Measurements from ENCODE around the gene LRRC4B. TPM values are rescaled to one million over a fixed set of nuclear protein-coding genes. Genes with fewer than 3 reads are reported as not detected.

Gene LRRC4B
- total RNA-seq, 1 donor from 2014 or later = 21.7 TPM

DNA sequence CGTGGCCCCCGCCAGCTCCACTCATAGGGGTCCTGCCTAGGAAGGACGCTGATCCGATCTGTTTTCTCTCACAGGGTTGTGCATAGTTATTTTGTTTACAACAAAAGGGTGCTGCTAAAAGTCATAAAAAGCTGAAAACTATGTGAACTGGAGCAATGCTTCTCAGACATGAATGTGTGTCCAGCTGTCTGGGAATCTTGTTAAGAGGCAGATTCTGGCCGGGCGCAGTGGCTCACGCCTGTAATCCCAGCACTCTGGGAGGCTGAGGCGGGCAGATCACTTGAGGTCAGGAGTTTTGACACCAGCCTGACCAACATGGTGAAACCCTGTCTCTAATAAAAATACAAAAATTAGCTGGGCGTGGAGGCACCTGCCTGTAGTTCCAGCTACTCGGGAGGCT is 8.6 kb downstream of the LRRC4B start:
- H3K27ac Mint-ChIP-seq = no peak overlapping the region
- peaks cover 14% of the 10 kb centered on the region for H3K4me1 Mint-ChIP-seq (ENCODE audit: unreplicated experiment)
- peaks cover 42% of the 10 kb centered on the region for H3K27me3 Mint-ChIP-seq
- TF ChIP-seq, protein P1, sequence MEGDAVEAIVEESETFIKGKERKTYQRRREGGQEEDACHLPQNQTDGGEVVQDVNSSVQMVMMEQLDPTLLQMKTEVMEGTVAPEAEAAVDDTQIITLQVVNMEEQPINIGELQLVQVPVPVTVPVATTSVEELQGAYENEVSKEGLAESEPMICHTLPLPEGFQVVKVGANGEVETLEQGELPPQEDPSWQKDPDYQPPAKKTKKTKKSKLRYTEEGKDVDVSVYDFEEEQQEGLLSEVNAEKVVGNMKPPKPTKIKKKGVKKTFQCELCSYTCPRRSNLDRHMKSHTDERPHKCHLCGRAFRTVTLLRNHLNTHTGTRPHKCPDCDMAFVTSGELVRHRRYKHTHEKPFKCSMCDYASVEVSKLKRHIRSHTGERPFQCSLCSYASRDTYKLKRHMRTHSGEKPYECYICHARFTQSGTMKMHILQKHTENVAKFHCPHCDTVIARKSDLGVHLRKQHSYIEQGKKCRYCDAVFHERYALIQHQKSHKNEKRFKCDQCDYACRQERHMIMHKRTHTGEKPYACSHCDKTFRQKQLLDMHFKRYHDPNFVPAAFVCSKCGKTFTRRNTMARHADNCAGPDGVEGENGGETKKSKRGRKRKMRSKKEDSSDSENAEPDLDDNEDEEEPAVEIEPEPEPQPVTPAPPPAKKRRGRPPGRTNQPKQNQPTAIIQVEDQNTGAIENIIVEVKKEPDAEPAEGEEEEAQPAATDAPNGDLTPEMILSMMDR (conservative IDR thresholded peaks at IDR 0.05) = no peak
- H3K9me3 Mint-ChIP-seq = no peaks in the 10 kb centered on the region
- peaks cover 4% of the 10 kb centered on the region for H3K36me3 Mint-ChIP-seq
- no peak overlapping the region for H3K4me3 Mint-ChIP-seq
- no peak for DNase-seq (ENCODE audit: extremely low spot score, unreplicated experiment)

DNA sequence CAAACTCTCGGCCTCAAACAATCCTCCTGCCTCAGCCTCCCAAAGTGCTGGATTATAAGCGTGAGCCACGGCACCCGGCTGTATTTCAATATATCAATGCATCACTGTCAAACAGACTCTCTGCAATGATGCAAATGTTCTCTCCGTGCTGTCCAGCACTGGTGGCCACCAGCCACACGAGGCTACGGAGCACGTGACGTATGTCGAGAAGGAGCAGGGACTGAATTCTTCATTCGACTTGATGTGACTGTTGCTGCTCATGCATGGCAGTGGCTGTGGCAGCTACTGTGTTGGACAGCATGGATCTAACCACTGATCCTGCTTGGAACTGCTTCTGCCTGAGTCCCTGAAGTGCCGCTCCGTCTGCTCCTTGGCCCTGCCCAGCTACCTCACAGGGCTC is 9.8 kb downstream of the LRRC4B start:
- TF ChIP-seq, protein P1 (conservative IDR thresholded peaks at IDR 0.05) = no peak
- H3K9me3 Mint-ChIP-seq = no peaks in the 10 kb centered on the region
- peaks cover 40% of the 10 kb centered on the region for H3K27me3 Mint-ChIP-seq
- no peak for DNase-seq (ENCODE audit: extremely low spot score, unreplicated experiment)
- H3K4me3 Mint-ChIP-seq = no peak overlapping the region
- peaks cover 8% of the 10 kb centered on the region for H3K4me1 Mint-ChIP-seq (ENCODE audit: unreplicated experiment)
- no peak overlapping the region for H3K27ac Mint-ChIP-seq
- no peaks in the 10 kb centered on the region for H3K36me3 Mint-ChIP-seq

DNA sequence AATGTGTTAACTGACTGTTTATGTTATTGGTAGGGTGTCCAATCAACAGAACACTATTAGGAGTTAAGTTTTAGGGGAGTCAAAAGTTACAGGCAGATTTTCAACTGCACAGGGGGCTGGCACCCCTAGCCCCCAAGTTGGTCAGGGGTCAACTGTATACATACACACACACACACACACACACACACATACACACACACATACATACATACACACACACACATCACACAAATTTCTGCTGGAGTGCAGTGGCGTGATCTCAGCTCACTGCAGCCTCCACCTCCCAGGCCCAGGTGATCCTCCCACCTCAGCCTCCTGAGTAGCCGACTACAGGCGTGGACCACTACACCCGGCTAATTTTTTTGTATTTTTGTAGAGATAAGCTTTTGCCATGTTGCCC is 10.2 kb downstream of the LRRC4B start:
- H3K4me3 Mint-ChIP-seq = no peak overlapping the region
- TF ChIP-seq, protein P1 (conservative IDR thresholded peaks at IDR 0.05) = no peak
- H3K27me3 Mint-ChIP-seq = peaks cover 41% of the 10 kb centered on the region

DNA sequence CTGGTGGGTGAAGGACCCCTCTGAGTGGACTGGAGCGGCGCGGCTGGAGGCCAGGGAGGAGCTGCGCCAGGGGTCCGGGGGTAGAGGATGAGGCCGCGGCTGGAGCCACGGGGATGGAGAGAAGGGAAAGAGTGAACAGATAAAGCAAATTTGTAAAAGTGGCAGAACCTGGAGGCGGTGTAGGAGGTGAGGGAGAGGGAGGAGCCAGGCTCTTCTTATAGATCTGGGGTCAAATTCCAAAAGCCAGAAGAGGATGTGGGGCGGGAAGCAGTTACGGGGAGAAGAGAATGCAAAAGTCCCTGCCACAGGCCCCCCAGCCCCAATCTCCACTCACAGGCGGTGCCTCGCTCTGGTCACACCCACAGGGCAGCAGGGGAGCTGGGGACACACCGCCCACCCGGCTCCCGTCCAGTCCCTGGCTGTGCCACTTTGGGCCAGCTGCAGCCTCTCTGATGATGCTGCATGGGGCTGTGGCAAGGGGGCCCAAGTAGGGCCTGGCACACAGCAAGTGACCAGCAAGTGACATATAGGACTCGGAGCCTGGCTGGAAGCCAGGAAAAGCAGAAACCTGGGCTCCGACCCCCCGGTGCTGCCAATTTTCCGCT is 11.1 kb downstream of the LRRC4B start:
- Mint-ChIP-seq H3K9me3 (no peaks in the 10 kb centered on the region), H3K36me3 (no peaks in the 10 kb centered on the region), H3K27ac (no peak overlapping the region), H3K4me1 (ENCODE audit: unreplicated experiment) (peaks cover 11% of the 10 kb centered on the region), H3K27me3 (peaks cover 50% of the 10 kb centered on the region), H3K4me3 (peak overlapping the region; percentile 94)
- no peak for DNase-seq (ENCODE audit: extremely low spot score, unreplicated experiment)
- TF ChIP-seq, protein P1 (conservative IDR thresholded peaks at IDR 0.05) = no peak

More for the DNA sequence above, 10.2 kb downstream of the LRRC4B start:
- H3K36me3 Mint-ChIP-seq = no peaks in the 10 kb centered on the region
- peaks cover 8% of the 10 kb centered on the region for H3K4me1 Mint-ChIP-seq (ENCODE audit: unreplicated experiment)
- DNase-seq (ENCODE audit: extremely low spot score, unreplicated experiment) = no peak
- H3K27ac Mint-ChIP-seq = no peak overlapping the region
- no peaks in the 10 kb centered on the region for H3K9me3 Mint-ChIP-seq

DNA sequence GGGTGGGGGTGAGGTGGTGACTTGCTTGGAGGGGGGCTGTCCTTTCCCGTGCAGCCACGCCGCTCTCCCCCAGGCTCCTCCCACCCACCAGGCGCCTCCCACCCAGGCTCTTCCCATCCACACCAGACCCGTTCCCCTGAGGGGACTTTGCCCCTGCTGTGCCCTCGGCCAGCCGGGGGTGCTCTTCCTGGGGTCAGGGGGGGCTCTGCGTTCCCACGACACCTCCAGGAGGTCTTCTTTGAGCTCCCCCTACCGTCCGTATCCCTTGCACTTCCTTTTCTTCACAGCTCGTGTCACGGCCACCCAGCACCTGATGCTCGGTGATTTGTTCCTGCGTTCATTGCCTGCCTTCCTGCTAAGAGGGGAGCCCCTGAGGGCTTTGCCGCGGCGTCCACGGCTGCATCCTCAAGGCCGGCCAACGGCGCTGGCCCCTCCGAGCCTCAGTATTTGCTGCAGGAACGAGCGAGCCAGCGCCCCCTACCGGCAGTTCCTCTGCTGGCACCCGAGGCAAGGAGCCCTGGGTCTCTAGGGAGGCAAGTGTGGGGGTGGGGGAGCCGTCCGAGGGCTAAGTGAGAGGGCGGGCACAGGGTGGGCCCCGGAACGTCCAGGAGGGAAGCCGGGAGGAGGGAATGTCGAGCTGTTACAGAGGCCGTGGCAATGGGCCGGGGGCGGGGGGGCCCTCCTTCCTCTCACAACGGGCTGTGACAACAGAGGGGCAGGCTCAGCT is 11.8 kb downstream of the LRRC4B start:
- TF ChIP-seq, protein P1 (conservative IDR thresholded peaks at IDR 0.05) = peak; percentile 96
- peaks cover 12% of the 10 kb centered on the region for H3K4me1 Mint-ChIP-seq (ENCODE audit: unreplicated experiment)
- H3K9me3 Mint-ChIP-seq = no peaks in the 10 kb centered on the region
- peak; percentile 93 for DNase-seq (ENCODE audit: extremely low spot score, unreplicated experiment)
- H3K36me3 Mint-ChIP-seq = no peaks in the 10 kb centered on the region
- H3K27ac Mint-ChIP-seq = peak overlapping the region; percentile 68
- H3K27me3 Mint-ChIP-seq = peaks cover 56% of the 10 kb centered on the region
- H3K4me3 Mint-ChIP-seq = peak overlapping the region; percentile 94

Measured in type B pancreatic cell (in vitro differentiated cells).